GM10266 (cell line): ENCODE results near the gene HMG20A.

ENCODE experiments used
- DNase-seq: peaks from one replicate; pipeline ENCODE4 v3.0.0; 2012; ENCODE audit errors: extremely low spot score
- CTCF ChIP-seq: IDR thresholded peaks from 2 replicates; pipeline ENCODE4 v1.5.1; 2012; ENCODE audit warnings: mild to moderate bottlenecking, low read depth; ENCODE audit not compliant: control insufficient read depth, insufficient read depth; ENCODE audit errors: missing control alignments

The HMG20A gene

GRCh38 chr15:77484994-77485393 is 64.3 kb downstream of the HMG20A start:
- TF ChIP-seq CTCF, result no peak

GRCh38 chr15:77486542-77487468 is 66.1 kb downstream of the HMG20A start:
- no peak for DNase-seq
- no peak for TF ChIP-seq CTCF

More at GRCh38 chr15:77484994-77485393, 64.3 kb downstream of the HMG20A start:
- DNase-seq, result no peak

GRCh38 chr15:77487469-77487842 is 66.8 kb downstream of the HMG20A start:
- no peak for TF ChIP-seq CTCF
- no peak for DNase-seq

GRCh38 chr15:77487888-77488287 is 67.2 kb downstream of the HMG20A start:
- no peak for TF ChIP-seq CTCF
- DNase-seq, result no peak

GRCh38 chr15:77489647-77490046 is 69.0 kb downstream of the HMG20A start:
- no peak for DNase-seq

GRCh38 chr15:77493324-77493907 is 72.7 kb downstream of the HMG20A start:
- peak; percentile 48 for DNase-seq
- TF ChIP-seq CTCF, result no peak

More at GRCh38 chr15:77489647-77490046, 69.0 kb downstream of the HMG20A start:
- TF ChIP-seq CTCF, result no peak

GRCh38 chr15:77494073-77494867 is 73.6 kb downstream of the HMG20A start:
- no peak for DNase-seq
- TF ChIP-seq CTCF, result no peak
